HG03521 (cell line): ENCODE measurements around the gene PAN2.
"Not testable (repeated sequence)": the region's sequence is repeated elsewhere in the genome, so short reads cannot be mapped to it uniquely, and the experiment has no call there.

Experiments
- ATAC-seq: cut with Tn5 transposase; IDR thresholded peaks from one replicate; pipeline ENCODE4 v1.9.1; 2021; ENCODE audit warnings: mild to moderate bottlenecking, moderate library complexity; ENCODE audit not compliant: unreplicated experiment

The PAN2 gene

DNA sequence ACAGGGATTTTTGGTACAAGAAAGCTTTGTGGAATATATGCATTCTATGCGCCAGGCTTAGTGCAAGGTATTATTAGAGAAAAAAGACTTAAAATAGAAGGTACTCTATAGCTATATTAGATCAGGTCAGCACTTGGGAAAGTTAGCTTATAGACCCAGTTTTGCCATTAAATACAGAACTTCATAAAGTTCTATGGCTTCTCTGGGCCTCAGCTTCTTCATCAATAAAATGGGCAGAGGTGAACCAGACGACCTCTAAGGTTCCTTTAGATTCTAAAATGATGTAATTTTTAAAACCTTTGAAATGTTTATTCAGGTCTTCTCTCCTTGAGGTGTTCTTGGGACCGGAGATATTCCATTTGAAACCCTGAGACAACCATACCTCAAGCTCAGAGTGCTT, 25.1 kb downstream of the PAN2 start:
- no peak for ATAC-seq

DNA sequence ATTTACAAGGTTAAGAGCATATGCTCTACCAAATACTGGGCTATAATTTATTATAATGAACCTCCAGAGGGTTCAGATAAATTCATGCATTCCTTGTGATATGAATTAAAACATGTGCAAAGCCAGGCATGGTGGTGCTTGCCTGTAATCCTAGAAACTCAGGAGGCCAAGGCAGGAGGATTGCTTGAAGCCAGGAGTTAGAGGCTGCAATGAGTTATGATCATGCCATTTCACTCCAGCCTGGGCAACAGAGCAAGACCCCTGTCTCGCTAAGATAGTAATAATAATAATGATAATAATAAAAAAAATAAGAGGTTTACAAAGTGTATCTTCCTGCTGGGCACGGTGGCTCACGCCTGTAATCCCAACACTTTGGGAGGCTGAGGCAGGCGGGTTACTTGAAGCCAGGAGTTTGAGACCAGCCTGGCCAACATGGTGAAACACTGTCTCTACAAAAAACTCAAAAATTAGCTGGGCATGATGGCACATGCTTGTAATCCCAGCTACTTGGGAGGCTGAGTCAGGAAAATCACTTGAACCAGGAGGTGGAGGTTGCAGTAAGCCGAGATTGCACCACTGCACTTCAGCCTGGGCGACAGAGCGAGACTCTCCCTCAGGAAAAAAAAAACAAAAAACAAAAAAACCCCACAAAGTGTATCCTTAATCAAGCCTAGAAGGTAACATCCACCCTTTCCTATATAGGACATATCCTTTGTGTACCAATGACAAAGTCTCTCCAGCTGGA, 26.4 kb downstream of the PAN2 start:
- no peak for ATAC-seq

- ATAC-seq: no peak
These were observed 28.8 kb downstream of the PAN2 start for GRCh38 chr12:56304872-56305590.

GRCh38 chr12:56304276-56304675, 29.5 kb downstream of the PAN2 start:
- no peak for ATAC-seq

DNA sequence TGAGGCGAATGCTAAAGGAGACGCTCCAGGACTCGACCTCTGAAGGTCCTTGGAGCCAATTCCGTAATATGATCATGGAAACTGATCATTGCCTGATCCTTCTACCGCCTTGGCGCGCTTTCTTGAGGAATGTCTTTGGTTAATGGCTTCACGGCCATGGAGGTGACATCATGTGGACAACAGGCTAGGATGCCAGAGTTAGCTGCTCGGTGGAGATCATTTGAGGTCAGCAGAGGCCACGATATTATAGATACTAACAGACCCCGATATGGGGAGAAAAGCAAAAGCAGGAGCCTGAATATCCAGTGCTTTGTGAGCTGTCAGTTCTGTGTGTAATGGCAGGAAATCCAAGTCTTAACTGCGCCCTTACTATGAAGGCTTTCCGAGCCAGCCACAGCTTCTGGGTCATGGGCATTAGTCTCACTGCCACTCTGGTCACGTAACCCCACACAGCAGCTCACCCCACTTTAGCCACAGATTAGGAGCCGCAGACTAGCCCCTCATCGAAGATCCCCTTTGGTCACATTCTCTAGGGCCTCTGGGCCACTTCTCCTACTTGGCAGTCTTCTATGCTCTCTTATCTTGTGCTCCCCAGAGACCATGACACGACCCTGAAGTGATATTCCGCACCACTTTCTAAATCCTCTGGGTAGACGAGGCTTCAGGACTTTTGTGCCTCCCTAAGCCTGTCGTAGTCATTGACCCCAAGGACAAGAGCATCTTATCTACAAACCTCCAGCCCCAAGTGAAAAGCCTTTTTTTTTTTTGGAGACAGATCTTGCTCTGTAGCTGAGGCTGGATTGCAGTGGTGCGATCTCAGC, 32.9 kb downstream of the PAN2 start:
- no peak for ATAC-seq

GRCh38 chr12:56299853-56300643, 33.8 kb downstream of the PAN2 start, which contains the start of gene CS:
Gene CS (minus strand): TSS chr12:56300330. CDS start chr12:56300201, 129 bp downstream.
- ATAC-seq: peak; percentile 94

DNA sequence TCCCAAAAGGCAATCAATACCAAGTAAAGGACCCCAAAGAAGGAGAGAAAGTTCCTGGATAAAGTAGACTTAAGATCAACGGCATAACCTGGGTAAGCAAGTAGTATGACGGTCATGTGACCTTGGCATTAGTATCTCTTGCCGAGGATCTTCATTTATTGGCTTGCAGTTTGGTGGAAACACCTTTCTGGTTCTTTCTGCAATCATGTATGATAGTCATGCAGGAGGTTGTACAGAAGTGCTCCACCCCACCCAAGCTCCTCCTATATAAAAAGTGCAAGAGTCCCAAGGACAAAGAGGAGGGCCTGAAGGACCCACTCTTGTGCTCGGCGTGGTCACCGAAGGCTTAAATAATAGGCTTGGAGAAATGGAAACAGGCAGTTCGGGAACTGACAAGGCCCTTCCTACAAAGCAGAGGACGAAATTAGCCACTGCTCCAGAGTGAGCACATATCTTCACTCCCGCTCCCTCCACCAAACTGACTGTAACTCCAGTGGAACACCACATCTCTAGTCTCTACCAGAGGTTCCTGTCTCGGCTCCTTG, 34.4 kb downstream of the PAN2 start:
- ATAC-seq: no peak

DNA sequence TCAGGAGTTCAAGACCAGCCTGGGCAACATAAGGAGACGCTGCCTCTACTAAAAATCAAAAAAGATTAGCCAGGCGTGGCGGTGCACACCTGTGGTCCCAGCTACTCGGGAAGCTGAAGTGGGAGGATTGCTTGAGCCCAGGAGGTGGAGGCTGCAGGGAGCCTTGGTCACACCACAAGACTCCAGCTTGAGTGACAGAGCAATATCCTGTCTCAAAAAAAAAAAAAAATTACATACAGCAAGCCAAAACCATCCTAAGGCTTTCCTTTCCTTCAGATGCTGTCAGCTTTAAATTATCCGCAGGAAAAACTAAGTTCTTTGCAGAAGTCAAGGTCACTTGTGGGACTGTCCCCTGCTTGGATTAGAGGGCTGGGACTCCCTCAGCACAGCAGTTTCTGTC, 35.0 kb downstream of the PAN2 start:
- ATAC-seq: no peak

GRCh38 chr12:56297400-56297799, 36.4 kb downstream of the PAN2 start:
- no peak for ATAC-seq

GRCh38 chr12:56296295-56296694, 37.5 kb downstream of the PAN2 start:
- no peak for ATAC-seq

DNA sequence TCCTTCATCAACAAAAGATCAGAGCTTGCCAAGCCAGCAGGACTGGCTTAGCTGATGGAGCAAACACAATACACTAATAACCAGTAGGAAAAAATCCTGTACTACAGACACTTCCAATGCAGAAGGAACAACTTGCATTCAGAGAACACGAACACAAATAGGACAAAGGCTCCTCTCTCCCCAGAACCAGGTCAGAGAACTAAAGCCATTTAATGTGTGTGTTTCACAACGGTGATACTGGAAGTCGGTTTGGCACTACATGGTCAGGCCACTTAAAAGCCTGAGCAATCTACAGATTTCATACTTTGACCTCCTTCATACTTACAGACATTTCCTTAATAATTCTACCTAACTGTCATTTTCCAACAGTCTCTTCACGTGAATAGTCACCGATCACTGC, 40.0 kb downstream of the PAN2 start:
- ATAC-seq: no peak

GRCh38 chr12:56288705-56289387, 45.0 kb downstream of the PAN2 start:
- no peak for ATAC-seq

DNA sequence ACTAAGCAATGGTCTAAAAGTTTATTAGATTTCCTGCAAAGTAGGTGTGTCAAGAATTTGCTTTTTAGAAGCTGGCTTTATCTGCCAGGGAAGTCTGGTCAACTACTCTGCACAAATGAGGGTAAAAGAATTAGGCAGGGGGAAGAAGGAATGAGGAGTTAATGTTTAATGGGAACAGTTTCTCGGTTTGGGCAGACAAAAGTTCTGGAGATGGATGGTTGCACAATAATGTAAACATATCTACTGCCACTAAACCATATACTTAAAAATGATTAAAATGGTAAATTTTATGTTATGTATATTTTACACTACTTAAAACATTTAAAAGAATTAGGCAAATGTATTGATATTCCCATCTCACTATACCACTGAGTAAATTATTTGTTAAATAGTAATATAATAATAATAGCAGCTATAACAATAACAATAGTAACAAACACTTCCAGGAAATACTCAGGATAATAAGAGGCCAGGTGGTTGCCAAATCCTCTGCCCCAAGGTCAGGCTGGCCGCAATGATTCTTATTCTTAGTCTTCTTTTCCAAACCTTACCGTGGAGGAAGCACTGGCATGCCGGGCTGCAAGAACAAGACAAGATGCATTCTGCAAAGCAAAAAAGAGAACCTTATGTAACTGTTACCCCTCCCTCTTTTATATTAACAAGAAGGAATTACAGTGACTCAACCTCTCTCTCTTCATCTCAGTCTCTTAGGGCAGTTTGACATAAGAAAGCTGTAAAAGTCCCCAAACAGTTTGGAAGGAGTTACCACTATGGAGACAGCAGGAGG, 47.6 kb downstream of the PAN2 start:
- no peak for ATAC-seq

DNA sequence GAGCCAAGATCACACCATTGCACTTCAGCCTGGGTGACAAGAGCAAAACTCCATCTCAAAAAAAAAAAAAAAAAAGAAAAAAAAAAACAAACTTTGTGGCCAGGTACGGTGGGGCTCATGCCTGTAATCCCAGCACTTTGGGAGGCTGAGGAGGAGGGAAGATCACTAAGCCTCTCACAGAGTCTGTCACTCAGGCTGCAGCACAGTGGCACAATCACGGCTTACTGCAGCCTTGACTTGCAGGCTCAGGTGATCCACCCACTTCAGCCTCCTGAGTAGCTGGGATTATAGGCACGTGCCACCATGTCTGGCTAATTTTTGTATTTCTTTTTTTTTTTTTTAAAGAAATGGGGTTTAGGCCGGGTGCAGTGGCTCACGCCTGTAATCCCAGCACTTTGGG, 49.5 kb downstream of the PAN2 start:
- ATAC-seq: not testable (repeated sequence)

- ATAC-seq: no peak
These were observed 51.2 kb downstream of the PAN2 start for GRCh38 chr12:56282579-56282978.

DNA sequence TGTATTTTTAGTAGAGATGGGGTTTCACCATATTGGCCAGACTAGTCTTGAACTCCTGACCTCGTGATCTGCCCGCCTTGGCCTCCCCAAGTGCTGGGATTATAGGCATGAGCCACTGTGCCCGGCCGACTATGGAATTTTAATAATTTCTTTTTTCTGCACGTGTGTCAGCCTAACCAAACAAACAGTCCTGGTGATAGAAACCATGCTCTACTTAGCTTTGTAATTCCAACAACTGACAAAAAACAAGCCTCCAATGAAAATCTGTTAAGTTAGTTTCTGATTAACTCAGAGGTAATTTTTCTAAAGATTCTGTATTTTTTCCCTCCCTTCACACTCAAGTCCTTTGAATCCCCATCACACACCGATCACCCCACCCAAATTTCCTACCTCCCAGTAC, 51.8 kb downstream of the PAN2 start:
- no peak for ATAC-seq

- no peak for ATAC-seq
These were observed 53.0 kb downstream of the PAN2 start for GRCh38 chr12:56280849-56281248.

DNA sequence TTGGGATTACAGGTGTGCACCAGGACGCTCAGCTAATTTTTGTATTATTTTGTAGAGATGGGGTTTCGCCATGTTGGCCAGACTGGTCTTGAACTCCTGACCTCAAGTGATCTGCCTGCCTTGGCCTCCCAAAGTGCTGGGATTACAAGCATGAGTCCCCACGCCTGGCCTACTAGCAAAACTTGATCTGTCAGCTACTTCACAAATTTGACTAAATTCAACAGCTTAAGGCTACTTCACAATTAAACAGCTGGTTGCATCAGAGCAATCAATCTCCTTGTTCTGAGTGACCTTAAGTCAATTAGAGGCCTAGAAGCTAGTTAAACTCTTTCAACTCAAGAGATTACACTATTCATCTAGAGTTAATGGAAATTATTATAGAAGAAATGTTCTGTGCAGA, 54.9 kb downstream of the PAN2 start:
- ATAC-seq: no peak

DNA sequence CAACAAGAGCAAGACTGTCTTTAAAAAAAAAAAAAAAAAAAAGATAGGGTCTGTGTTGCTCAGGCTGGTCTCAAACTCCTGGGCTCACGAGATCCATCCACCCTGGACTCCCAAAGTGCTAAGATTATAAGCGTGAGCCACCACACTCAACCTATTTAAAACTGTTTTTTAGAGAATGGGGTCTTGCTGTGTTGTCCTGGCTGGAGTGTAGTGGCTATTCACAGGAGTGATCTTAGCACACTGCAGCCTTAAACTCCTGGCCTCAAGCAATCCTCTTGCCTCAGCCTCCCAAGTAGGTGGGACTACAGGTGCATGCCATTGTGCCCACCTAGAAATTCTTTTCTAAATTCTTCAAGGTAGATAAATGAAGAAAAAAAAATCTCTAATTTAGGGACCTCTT, 59.5 kb downstream of the PAN2 start:
- ATAC-seq: no peak
